HCT116 (cell line): ENCODE results near the gene FICD. TPM values are rescaled to one million over a fixed set of nuclear protein-coding genes. Genes with fewer than 3 reads are reported as not detected.

Experiments used
- ATAC-seq: fragments of 200-7000 bp; cut with Tn5 transposase; 2 replicates; pipeline ENCODE4 v1.9.1; 2020; ENCODE audit warnings: mild to moderate bottlenecking, moderate library complexity
- BruUV-seq: library from RNA; stranded (reverse); fragments of 400-500 nt; replicated peaks from 2 replicates; lab custom pipeline; 2021; lab: Mats Ljungman, UMichigan
- CTCF ChIA-PET: fragments of 300-600 bp; sonication (Branson Sonifier 250); formaldehyde crosslinking; loops from one replicate; lab custom pipeline; 2021; ENCODE audit warnings: antibody characterized with exemption; lab: Charles Lee
- POLR2A ChIA-PET: fragments of 300-600, 350-600 bp; sonication (Branson Sonifier 250); formaldehyde crosslinking; loops from one replicate; lab custom pipeline; 2021; ENCODE audit warnings: antibody characterized with exemption; lab: Charles Lee
- RAD21 ChIA-PET, 2 experiments: fragments of 300-600 bp; sonication (Branson Sonifier 250); formaldehyde crosslinking; loops; one replicate each; lab custom pipeline; 2023; ENCODE audit warnings: low total read pairs in 2 of 2; ENCODE audit not compliant: uncharacterized antibody in 2 of 2, unreplicated experiment in 2 of 2, low non-redundant PET in 1 of 2; lab: Charles Lee
- DNase-seq: peaks from one replicate; pipeline ENCODE4 v3.0.0-alpha.2; 2010; ENCODE audit warnings: low read depth, low spot score
- H2AFZ ChIP-seq: fragments of 200-600 bp; shearing (Covaris generic), sonication (generic); 2 replicates; pipeline ENCODE4 v1.6.1; 2017; ENCODE audit warnings: low read depth, mixed run types, mixed read lengths, antibody characterized with exemption, low read length; ENCODE audit not compliant: poor library complexity, severe bottlenecking
- H3K27ac ChIP-seq: 2 replicates; pipeline ENCODE4 v1.5.1; 2012; ENCODE audit warnings: low read depth, low read length
- H3K27me3 ChIP-seq: fragments of 200-600 bp; sonication (generic); 2 replicates; pipeline ENCODE4 v1.6.1; 2016; ENCODE audit warnings: mixed run types, low read length, mixed read lengths; ENCODE audit not compliant: insufficient read depth
- H3K36me3 ChIP-seq, 2 experiments: fragments of 200-500 bp in 1 of 2; fragments of 200-600 bp in 1 of 2; sonication (Bioruptor generic) in 1 of 2; sonication (generic) in 1 of 2; 2 replicates each; pipeline versions ENCODE4 v1.5.1 to v1.6.1; 2014 to 2016; ENCODE audit warnings: low read length in 2 of 2, inconsistent platforms in 1 of 2, mixed read lengths in 1 of 2, mixed run types in 1 of 2; ENCODE audit not compliant: insufficient read depth in 2 of 2, control insufficient read depth in 1 of 2
- H3K4me1 ChIP-seq, 2 experiments: fragments of 200-600 bp in 1 of 2; sonication (generic) in 1 of 2; 2 replicates each; pipeline versions ENCODE4 v1.5.1 to v1.6.1; 2012 to 2017; ENCODE audit warnings: low read length in 2 of 2, inconsistent platforms in 1 of 2, mild to moderate bottlenecking in 1 of 2, mixed read lengths in 1 of 2, mixed run types in 1 of 2, moderate library complexity in 1 of 2; ENCODE audit not compliant: insufficient read depth in 2 of 2, control insufficient read depth in 1 of 2
- H3K4me2 ChIP-seq: fragments of 200-600 bp; sonication (generic); 2 replicates; pipeline ENCODE4 v1.6.1; 2017; ENCODE audit warnings: mixed run types, low read length, mixed read lengths
- H3K4me3 ChIP-seq, 2 experiments: fragments of 200-600 bp in 1 of 2; sonication (generic) in 1 of 2; replicated peaks in 1 of 2; 2 replicates each; pipeline ENCODE4 v1.5.1; 2011 to 2016; ENCODE audit warnings: low read length in 2 of 2, control low read depth in 1 of 2, low read depth in 1 of 2, mild to moderate bottlenecking in 1 of 2, mixed read lengths in 1 of 2, mixed run types in 1 of 2
- H3K79me2 ChIP-seq: fragments of 200-600 bp; sonication (generic); 2 replicates; pipeline ENCODE4 v1.6.1; 2017; ENCODE audit warnings: mild to moderate bottlenecking, mixed run types, low read length, moderate library complexity, mixed read lengths; ENCODE audit not compliant: insufficient read depth
- H3K9ac ChIP-seq: fragments of 200-600 bp; sonication (generic); 2 replicates; pipeline ENCODE4 v1.6.1; 2016; ENCODE audit warnings: low read length, mixed read lengths
- H3K9me2 ChIP-seq: fragments of 200-600 bp; sonication (generic), shearing (Covaris generic); 2 replicates; pipeline ENCODE4 v1.6.1; 2017; ENCODE audit warnings: mixed run types, mild to moderate bottlenecking, moderate library complexity; ENCODE audit not compliant: insufficient read depth
- H3K9me3 ChIP-seq, 2 experiments: fragments of 200-500 bp in 1 of 2; fragments of 200-600 bp in 1 of 2; sonication (Bioruptor generic) in 1 of 2; sonication (generic) in 1 of 2; 2 replicates each; pipeline ENCODE4 v1.6.1; 2014 to 2017; ENCODE audit warnings: low read length in 2 of 2, mixed read lengths in 2 of 2, inconsistent platforms in 1 of 2, low read depth in 1 of 2, mild to moderate bottlenecking in 1 of 2, mixed run types in 1 of 2, moderate library complexity in 1 of 2; ENCODE audit not compliant: control insufficient read depth in 1 of 2, insufficient read depth in 1 of 2
- H4K20me1 ChIP-seq: fragments of 200-600 bp; sonication (generic), shearing (Covaris generic); 2 replicates; pipeline ENCODE4 v1.6.1; 2017; ENCODE audit warnings: mixed run types, mild to moderate bottlenecking, moderate library complexity; ENCODE audit not compliant: insufficient read depth
- CBX3 ChIP-seq: IDR thresholded peaks from 2 replicates; pipeline ENCODE4 v1.6.1; 2012; ENCODE audit warnings: low read depth
- CEBPB ChIP-seq: IDR thresholded peaks from 2 replicates; pipeline ENCODE4 v1.6.1; 2012; ENCODE audit warnings: low read depth
- EGR1 ChIP-seq: IDR thresholded peaks from 2 replicates; pipeline ENCODE4 v1.6.1; 2012; ENCODE audit warnings: low read depth
- ELF1 ChIP-seq: IDR thresholded peaks from 2 replicates; pipeline ENCODE4 v1.6.1; 2012; ENCODE audit warnings: low read depth, borderline replicate concordance
- EZH2 ChIP-seq: fragments of 200-600 bp; sonication (generic); IDR thresholded peaks from 2 replicates; pipeline ENCODE4 v1.6.1; 2017; ENCODE audit warnings: antibody characterized with exemption, mixed run types
- EZH2phosphoT487 ChIP-seq: fragments of 200-600 bp; IDR thresholded peaks from 2 replicates; pipeline ENCODE4 v1.6.1; 2018; ENCODE audit warnings: antibody characterized with exemption, borderline replicate concordance
- FOSL1 ChIP-seq: IDR thresholded peaks from 2 replicates; pipeline ENCODE4 v1.6.1; 2012; ENCODE audit warnings: low read depth
- POLR2A ChIP-seq: IDR thresholded peaks from 2 replicates; pipeline ENCODE4 v1.7.0; 2011; ENCODE audit warnings: borderline replicate concordance; ENCODE audit not compliant: insufficient read depth, insufficient read length; ENCODE audit errors: extremely low read depth
- POLR2AphosphoS5 ChIP-seq: IDR thresholded peaks from 2 replicates; pipeline ENCODE4 v1.6.1; 2011; ENCODE audit warnings: mild to moderate bottlenecking, low read depth, low read length, moderate library complexity
- RAD21 ChIP-seq: IDR thresholded peaks from 2 replicates; pipeline ENCODE4 v1.6.1; 2012; ENCODE audit warnings: low read depth, mild to moderate bottlenecking
- SIN3A ChIP-seq: IDR thresholded peaks from 2 replicates; pipeline ENCODE4 v1.6.1; 2012; ENCODE audit warnings: low read depth
- SRF ChIP-seq: IDR thresholded peaks from 2 replicates; pipeline ENCODE4 v1.6.1; 2012; ENCODE audit warnings: low read depth
- TCF7L2 ChIP-seq: IDR thresholded peaks from 2 replicates; pipeline ENCODE4 v1.7.0; 2011; ENCODE audit warnings: borderline replicate concordance, inconsistent platforms; ENCODE audit not compliant: insufficient read depth, insufficient read length; ENCODE audit errors: extremely low read depth
- ZFX ChIP-seq: fragments of 450-650 bp; IDR thresholded peaks from 2 replicates; pipeline ENCODE4 v1.6.1; 2017
- ZNF274 ChIP-seq: fragments of 200-500 bp; sonication (Bioruptor generic); IDR thresholded peaks from 2 replicates; pipeline ENCODE4 v1.6.1; 2014; ENCODE audit warnings: mild to moderate bottlenecking, low read depth, low read length, inconsistent platforms
- intact Hi-C: fragments of 100-400 bp; cut with micrococcal nuclease; formaldehyde crosslinking; loops from 2 replicates; pipeline ENCODE4 v1.10.0; 2022
- total RNA-seq: library from RNA; stranded (reverse); gene quantifications from one replicate; pipeline ENCODE4 v1.2.1, GENCODE V29; 2021; ENCODE audit not compliant: unreplicated experiment
- TF ChIP-seq, protein P1 (sequence below): IDR thresholded peaks from 2 replicates; pipeline ENCODE4 v1.6.1; 2012
- TF ChIP-seq, protein P2 (sequence below): IDR thresholded peaks from 2 replicates; pipeline ENCODE4 v1.6.1; 2012
- TF ChIP-seq, protein P3 (sequence below): IDR thresholded peaks from 2 replicates; pipeline ENCODE4 v1.6.1; 2011; ENCODE audit warnings: mild to moderate bottlenecking, low read length, moderate library complexity; ENCODE audit not compliant: insufficient replicate concordance; ENCODE audit errors: extremely low read depth

The FICD gene
- total RNA-seq, 1 experiment from 2014 or later = 5.1 TPM

DNA sequence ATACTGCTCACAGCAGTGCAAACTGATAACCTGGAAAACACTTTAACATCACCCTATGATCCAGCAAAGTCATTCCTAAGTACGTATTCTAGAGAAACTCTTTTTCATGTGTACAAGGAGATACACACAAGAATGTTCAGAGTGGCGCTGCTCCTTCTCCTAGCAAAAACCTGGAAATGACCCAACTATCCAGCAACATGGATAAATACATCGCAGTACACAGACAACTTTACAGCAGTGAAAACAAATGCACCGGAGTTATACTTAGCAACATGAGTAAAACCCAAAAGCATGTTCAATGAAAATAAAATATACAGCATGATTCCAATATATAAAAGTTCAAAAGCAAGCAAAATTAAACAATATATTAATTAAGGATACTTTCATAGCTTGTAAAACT lies 27.2 kb downstream of the FICD start:
- intact Hi-C loops = no loop called here
- ChIA-PET POLR2A (no interaction called here), CTCF (no interaction called here), RAD21 (no interaction called here)
- Histone ChIP-seq H3K9me3 (no peaks in the 10 kb centered on the region), H3K27ac (no peak overlapping the region), H3K4me2 (no peak overlapping the region), H3K9me2 (no peaks in the 10 kb centered on the region), H4K20me1 (peaks cover 15% of the 10 kb centered on the region; the same call in 1 of the 2 replicates), H3K4me1 (peaks cover 6 to 18% of the 10 kb centered on the region in 2 experiments), H2AFZ (no peak overlapping the region), H3K36me3 (peaks cover 33 to 41% of the 10 kb centered on the region in 2 experiments; a peak in 3 of 4 replicates), H3K27me3 (no peaks in the 10 kb centered on the region), H3K79me2 (peaks cover 92% of the 10 kb centered on the region), H3K4me3 (no peak overlapping the region), H3K9ac (no peak overlapping the region)
- DNase-seq (no peak), ATAC-seq (no peak)
- TF ChIP-seq, protein P1, sequence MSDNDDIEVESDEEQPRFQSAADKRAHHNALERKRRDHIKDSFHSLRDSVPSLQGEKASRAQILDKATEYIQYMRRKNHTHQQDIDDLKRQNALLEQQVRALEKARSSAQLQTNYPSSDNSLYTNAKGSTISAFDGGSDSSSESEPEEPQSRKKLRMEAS = no peak
- TF ChIP-seq EZH2 (no peak), CEBPB (no peak), EGR1 (no peak), POLR2A (no peak), POLR2AphosphoS5 (no peak), TCF7L2 (no peak), RAD21 (no peak), SRF (no peak), FOSL1 (no peak), ZNF274 (no peak), ZFX (no peak), EZH2phosphoT487 (no peak), CBX3 (no peak), SIN3A (no peak), ELF1 (no peak)
- TF ChIP-seq, protein P2, sequence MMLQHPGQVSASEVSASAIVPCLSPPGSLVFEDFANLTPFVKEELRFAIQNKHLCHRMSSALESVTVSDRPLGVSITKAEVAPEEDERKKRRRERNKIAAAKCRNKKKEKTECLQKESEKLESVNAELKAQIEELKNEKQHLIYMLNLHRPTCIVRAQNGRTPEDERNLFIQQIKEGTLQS = no peak
- TF ChIP-seq, protein P3, sequence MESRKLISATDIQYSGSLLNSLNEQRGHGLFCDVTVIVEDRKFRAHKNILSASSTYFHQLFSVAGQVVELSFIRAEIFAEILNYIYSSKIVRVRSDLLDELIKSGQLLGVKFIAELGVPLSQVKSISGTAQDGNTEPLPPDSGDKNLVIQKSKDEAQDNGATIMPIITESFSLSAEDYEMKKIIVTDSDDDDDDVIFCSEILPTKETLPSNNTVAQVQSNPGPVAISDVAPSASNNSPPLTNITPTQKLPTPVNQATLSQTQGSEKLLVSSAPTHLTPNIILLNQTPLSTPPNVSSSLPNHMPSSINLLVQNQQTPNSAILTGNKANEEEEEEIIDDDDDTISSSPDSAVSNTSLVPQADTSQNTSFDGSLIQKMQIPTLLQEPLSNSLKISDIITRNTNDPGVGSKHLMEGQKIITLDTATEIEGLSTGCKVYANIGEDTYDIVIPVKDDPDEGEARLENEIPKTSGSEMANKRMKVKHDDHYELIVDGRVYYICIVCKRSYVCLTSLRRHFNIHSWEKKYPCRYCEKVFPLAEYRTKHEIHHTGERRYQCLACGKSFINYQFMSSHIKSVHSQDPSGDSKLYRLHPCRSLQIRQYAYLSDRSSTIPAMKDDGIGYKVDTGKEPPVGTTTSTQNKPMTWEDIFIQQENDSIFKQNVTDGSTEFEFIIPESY = no peak
- BruUV-seq = no TSS peak
